ENCODE data around the gene PRDM8.

The PRDM8 gene

DNA sequence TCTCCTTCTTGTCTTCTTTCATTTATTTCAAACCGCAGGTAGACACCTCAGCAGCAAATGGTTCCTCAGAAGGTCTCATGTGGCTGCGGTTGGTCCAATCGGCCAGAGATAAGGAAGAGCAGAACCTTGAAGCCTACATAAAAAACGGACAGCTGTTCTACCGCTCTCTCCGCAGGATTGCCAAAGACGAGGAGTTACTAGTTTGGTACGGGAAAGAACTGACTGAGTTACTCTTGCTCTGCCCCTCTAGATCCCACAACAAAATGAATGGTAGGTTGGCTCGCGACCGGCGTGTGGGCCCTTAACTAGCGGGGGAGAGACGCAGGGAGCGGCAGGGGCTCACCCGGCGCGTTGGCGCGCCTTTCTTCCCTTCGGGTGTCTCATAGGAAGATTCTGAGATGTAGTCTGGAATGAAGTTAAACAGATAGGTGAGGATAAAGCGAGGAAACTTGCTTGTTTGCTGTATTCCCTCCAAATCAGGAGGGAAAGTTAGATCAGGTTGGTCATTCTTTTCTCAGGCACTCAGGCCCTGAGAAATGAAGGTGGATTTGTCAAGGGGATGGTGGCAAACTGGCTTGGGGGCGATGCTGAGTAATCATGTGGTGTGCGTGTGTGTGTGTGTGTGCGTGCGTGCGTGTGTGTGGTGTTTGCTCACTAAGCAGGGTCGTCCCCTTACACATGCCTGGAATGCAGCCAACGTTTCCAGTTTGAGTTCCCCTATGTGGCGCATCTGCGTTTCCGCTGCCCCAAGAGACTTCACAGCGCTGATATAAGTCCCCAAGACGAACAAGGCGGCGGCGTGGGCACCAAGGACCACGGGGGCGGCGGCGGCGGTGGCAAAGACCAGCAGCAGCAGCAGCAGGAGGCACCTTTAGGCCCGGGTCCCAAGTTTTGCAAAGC is 4.2 kb downstream of the PRDM8 start:
- DNase-seq (ENCODE audit: low read depth) = no peak

GRCh38 chr4:80202190-80202711 is 4.9 kb downstream of the PRDM8 start:
- DNase-seq (ENCODE audit: low read depth) = peak; percentile 71

DNA sequence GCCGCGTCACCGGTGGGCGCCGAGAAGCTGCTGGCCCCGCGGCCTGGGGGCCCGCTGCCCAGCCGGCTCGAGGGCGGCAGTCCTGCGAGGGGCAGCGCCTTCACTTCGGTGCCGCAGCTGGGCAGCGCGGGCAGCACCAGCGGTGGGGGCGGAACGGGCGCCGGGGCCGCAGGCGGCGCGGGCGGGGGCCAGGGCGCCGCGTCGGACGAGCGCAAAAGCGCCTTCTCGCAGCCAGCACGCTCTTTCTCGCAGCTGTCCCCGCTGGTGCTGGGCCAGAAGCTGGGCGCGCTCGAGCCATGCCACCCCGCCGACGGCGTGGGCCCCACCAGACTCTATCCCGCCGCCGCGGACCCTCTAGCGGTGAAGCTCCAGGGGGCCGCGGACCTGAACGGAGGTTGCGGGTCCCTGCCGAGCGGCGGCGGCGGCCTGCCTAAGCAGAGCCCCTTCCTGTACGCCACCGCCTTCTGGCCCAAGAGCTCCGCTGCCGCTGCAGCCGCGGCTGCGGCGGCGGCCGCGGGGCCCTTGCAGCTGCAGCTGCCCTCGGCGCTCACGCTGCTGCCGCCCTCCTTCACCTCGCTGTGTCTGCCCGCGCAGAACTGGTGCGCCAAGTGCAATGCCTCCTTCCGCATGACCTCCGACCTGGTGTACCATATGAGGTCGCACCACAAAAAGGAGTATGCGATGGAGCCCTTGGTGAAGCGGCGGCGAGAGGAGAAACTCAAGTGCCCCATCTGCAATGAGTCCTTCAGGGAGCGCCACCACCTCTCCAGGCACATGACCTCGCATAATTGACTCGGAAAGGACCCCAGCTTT is 5.6 kb downstream of the PRDM8 start:
- DNase-seq (ENCODE audit: low read depth) = no peak

DNA sequence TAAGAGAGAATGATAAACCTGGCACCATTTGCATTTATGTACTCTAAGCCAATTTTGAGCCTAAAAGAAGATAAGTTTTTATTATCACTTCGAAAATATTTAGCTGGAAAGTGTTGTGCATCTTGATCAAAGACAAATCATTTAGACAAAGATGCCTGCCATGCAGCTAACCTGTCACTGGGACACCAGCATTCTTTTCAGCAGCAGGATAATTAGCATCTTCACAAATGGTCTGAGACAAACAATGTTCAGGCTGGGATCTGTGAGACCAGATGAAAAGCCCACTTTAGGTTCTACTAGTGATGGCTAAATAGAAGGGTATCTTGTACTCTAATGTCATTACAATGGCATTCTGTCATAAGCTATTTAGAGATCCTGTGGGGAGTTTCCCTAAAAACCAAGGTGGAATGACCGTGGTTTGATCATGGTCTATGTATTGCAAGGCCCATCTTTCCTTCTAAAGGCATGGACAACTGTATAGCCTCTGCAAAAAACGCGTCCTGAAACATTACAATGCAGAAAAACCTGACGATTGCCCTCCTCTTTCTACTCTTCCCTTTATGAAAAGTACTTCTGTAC is 7.2 kb downstream of the PRDM8 start:
- DNase-seq (ENCODE audit: low read depth) = no peak

DNA sequence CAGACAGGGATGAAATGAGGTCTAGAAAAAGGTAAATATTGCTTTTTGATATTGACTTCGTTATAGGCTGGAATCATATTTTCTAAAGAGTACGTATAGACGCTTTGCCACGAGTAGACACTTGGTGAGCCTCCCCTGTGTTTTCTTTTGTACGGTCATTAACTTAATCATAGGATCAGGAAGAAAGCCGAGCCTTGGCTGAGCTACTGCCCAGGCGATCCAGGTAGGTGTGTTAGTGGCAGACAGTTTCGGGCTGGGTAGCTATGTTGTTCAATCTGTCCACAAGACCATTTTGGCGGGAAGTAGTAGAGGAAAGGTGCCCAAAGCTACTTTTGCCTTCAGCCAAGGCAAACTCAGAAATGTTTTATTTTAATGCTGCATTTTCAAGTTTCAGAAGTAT is 8.8 kb downstream of the PRDM8 start:
- no peak for DNase-seq (ENCODE audit: low read depth)

DNA sequence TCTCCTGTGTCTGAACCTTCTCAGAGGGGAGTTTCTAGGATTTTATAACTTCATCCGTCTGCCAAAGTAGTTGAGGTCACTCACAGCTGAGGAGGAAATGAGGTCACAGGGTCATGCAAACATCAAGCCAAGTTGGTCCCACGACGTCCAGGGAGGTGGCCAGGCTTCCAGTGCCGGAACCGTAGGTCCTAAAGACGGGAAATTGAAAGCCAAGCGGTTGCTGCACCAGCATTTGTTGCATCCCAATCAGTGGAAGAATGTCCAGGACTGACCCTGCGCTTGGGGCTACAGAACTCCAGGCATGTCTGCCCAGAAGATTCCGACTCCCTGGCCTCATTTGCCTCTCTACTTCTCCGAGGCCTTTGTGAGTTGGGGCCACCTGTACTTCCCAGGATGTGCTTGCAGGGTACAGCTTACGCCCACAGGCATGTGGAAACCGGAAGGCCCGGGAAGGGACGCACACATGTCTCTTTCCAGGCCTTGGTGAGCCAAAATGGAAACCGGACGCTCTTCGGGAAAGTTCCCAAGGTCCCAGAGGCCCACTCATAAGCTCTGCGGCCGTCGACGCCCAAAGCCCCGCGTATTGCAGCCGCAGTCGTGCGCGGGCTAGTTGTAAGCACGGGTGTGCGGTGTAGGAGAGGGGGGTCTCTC is 9.3 kb downstream of the PRDM8 start:
- no peak for DNase-seq (ENCODE audit: low read depth)

GRCh38 chr4:80207172-80207583 is 9.9 kb downstream of the PRDM8 start:
- no peak for DNase-seq (ENCODE audit: low read depth)

- no peak for DNase-seq (ENCODE audit: low read depth)
Measured at GRCh38 chr4:80207664-80208063, 10.4 kb downstream of the PRDM8 start.

GRCh38 chr4:80208610-80209339 is 11.5 kb downstream of the PRDM8 start:
- no peak for DNase-seq (ENCODE audit: low read depth)

DNA sequence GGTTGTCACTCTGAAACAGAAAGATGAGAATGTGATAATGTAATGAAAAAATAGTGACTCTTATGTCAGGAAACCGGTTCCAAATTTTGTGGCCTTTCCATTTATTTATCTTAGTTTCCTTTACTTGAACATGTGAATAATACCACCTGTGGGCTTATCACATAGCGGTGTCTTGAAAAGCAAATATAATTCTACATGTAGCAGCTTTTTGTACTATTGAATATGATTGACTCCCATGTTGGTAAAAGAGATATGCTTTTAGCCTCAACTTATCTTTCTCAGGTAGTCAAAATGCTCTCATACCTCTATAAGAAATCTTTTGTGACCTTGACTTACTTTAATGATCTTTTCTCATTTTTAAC is 12.0 kb downstream of the PRDM8 start:
- no peak for DNase-seq (ENCODE audit: low read depth)

GRCh38 chr4:80210549-80210948 is 13.2 kb downstream of the PRDM8 start:
- DNase-seq (ENCODE audit: low read depth) = no peak

DNA sequence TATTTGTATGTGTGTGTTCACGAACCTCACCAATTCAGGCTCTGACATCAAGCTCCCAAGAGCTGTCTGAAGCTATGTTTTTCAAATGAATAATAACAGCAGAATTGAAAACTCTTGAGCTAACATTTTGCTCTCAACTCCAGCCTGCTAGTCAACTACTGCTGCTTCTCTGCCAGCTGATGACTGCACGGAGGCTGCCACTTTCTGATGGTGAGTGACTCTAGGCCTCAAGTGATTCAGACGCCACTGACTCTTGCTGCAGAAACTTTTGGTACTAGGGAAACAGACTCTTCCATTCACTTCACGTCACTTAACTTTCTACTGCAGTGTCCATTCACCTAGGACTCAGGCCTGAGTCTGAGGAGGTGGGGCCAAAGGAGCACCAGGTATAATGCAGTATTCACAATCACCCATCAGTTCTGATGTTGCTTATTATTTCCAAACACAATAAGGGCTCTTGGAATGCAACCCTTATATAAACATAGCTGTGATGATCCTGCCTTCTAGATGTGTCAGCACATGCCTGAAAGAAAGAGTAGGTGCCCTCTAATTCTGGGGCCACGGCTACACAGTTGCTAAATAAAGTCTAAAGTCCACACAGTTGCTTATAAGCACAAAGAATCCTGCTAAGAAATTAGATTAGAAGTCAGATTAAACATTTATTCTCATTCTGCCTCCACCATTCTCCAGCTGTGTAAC is 16.0 kb downstream of the PRDM8 start:
- DNase-seq (ENCODE audit: low read depth) = no peak

GRCh38 chr4:80215449-80216052 is 18.2 kb downstream of the PRDM8 start:
- no peak for DNase-seq (ENCODE audit: low read depth)

DNA sequence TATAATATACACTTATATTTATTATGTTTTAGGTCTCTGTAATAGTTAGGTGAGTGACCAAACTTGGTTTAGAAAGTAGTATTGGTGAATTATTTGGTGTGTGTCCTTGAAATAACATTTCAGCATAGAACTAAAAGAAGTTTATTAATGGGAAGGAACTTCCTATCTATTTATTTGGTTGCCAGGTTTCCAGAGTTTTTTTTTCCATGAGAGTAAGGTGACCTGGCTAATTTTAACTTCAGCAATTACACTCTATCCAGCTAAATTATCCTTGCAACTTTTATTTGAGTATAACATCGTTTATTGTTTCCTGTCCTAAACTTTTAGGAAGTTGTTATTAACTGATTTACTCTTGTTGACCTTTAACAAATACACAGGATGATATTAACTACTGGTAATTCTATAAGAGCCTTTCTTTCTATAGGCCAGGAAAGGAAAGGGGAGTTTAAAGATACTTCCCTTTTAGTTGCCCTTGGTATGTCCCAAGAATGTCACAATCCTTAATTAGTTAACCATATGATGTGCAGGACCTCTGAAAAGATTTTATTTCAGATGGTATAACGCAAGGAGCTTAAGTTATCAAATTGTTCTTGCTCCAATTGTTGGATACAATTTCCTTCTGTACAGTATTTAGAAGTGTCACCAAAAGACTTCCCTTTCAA is 18.9 kb downstream of the PRDM8 start:
- no peak for DNase-seq (ENCODE audit: low read depth)

GRCh38 chr4:80219301-80220025 is 22.2 kb downstream of the PRDM8 start:
- no peak for DNase-seq (ENCODE audit: low read depth)

- no peak for DNase-seq (ENCODE audit: low read depth)
Measured at GRCh38 chr4:80220711-80221110, 23.4 kb downstream of the PRDM8 start.

DNA sequence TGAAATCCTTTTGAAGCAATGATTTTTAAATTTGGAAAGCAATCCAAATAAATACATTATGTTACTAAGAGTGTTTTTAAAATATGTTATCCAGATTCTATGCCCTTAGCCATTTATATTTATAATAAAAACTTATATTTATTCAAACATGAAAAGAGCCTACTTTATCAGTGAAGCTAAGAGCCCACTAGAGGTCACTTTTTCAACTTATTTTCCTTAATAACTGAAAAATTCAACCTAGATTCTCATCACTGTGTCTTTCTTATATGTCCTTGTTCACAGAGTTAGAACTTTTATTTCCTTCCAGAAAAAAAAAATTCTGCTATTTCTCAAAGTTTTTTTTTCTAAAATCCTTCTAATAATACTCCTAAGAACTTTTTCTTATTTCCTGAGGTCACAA is 23.9 kb downstream of the PRDM8 start:
- no peak for DNase-seq (ENCODE audit: low read depth)

DNA sequence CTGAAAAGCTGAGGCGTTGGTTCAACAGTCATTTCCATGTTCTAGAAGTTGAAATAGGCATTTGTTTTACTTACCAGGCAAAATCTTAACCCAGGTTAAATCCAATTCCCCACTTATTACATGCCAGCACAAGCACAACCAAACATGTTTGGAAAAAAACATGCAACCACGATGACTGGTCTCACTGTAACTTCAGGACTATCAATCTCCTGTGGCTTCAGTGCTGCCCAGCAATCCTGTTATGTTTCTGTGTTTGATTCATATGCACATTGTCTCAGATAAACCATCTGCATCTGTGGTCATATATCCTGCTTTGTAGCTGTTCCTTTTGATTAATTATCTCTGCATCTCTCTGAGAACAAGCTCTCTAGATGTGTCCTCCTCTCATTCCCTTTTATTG is 28.3 kb downstream of the PRDM8 start:
- no peak for DNase-seq (ENCODE audit: low read depth)

DNA sequence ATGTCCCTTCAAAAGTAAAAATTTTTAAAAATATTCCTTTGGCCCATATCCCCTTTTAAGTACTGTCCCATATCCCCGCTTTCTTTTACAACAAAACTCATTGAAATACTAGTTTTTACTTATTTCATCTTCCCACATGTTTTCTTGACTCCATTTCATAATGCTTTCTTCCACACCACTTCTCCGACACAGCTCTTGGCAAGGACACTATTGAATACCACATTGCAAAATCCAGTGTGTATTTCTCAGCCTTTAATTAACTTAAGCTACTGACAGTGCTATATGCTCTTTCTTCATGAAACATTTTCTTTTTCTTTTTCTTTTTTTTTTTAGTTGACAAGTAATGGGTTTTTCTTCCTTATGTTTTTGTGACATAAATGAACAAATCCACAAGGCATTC is 28.8 kb downstream of the PRDM8 start:
- DNase-seq (ENCODE audit: low read depth) = no peak
